Transverse colon (tissue), 4 donors: ENCODE measurements around the gene FAF2.

ENCODE experiments used
- CTCF ChIP-seq, 5 experiments: fragments of 200-600 bp in 3 of 5; fragments of 450-650 bp in 2 of 5; sonication (generic) in 3 of 5; IDR thresholded peaks; 1 replicate in 2 of 5; 2 replicates in 3 of 5; pipeline ENCODE4 v1.5.1; 2016 to 2017; ENCODE audit warnings: antibody characterized with exemption in 5 of 5, inconsistent platforms in 3 of 5, mild to moderate bottlenecking in 2 of 5, moderate library complexity in 1 of 5
- EP300 ChIP-seq: sonication (generic); formaldehyde crosslinking; IDR thresholded peaks from one replicate; pipeline ENCODE4 v1.6.1; 2017; ENCODE audit warnings: antibody characterized with exemption, low read depth
- POLR2A ChIP-seq: fragments of 450-650 bp; IDR thresholded peaks from one replicate; pipeline ENCODE4 v1.6.1; 2016; ENCODE audit warnings: antibody characterized with exemption, mild to moderate bottlenecking, moderate library complexity
- POLR2AphosphoS5 ChIP-seq, 3 donors: sonication (generic); formaldehyde crosslinking; IDR thresholded peaks; one replicate each; pipeline ENCODE4 v1.6.1; 2016; ENCODE audit warnings: antibody characterized with exemption in 3 of 3

GRCh38 chr5:176497852-176498251, 49.7 kb downstream of the FAF2 start:
- no peak for TF ChIP-seq CTCF (IDR thresholded peaks at IDR 0.05)
- TF ChIP-seq POLR2A, result no peak
- no peak for TF ChIP-seq EP300
- no peak for TF ChIP-seq POLR2AphosphoS5 (IDR thresholded peaks at IDR 0.05)
